UCSD-AML1 (cell line): ENCODE results near the gene SNTG2.

ENCODE experiments used
- DNase-seq: peaks from one replicate; lab custom pipeline; 2025; ENCODE audit not compliant: unreplicated experiment; lab: John Stamatoyannopoulos, UW

Gene SNTG2

GRCh38 chr2:1259746-1260145 is 309.1 kb downstream of the SNTG2 start:
- DNase-seq = no peak

DNA sequence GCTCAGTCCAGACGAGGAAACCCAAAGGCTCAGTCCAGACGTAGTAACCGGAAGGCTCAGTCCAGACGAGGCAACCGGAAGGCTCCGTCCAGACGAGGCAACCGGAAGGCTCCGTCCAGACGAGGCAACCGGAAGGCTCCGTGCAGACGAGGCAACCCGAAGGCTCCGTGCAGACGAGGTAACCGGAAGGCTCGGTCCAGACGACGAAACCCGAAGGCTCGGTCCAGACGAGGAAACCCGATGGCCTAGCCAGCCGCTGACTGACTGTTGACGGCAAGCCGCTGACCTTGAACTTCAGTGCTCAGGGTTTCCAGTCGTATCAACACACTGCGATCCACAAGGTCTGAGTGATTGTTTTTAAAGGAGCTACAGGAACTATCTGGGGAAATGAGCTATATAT is 312.0 kb downstream of the SNTG2 start:
- DNase-seq = no peak

GRCh38 chr2:1265454-1265853 is 314.8 kb downstream of the SNTG2 start:
- no peak for DNase-seq

DNA sequence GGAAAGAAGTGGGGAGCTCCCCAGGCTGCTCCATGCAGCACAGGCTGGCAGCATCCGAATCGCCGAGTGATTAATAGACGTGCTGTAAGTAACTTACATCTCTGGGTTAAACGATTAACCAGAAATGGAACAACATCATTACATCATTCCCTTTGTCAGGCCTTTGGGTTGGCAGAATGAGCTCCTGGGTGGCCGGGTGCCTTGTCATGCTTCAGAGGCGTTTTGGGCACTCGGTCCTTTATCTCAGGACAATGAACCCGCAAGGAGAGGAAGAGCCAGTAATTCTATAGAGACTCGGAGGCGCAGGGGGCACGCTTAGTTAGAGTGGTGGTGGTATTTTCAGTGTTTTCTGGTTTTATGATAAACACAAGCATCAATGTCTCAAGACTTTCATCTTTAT is 315.7 kb downstream of the SNTG2 start:
- no peak for DNase-seq

- DNase-seq = no peak
Observed at GRCh38 chr2:1268034-1268433, 317.4 kb downstream of the SNTG2 start.

DNA sequence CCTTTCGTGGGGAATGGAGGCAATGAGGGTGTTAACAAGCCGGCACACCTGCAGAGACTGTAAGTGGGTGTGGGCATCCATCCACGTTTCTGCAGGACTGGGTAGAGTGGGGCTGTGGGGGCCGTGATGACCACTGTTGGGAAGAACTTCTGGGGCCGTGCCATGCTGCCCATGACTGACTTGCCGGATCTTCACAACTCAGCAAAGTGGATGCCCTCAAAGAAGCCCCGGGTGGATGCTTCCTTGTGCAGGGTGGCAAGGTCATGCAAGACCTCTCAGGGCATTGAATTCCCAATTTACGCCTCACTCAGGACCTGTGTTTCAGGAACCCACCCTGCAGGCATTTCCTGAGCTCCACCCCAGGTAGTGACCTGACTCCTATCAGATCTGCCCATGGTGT is 319.2 kb downstream of the SNTG2 start:
- DNase-seq = no peak

DNA sequence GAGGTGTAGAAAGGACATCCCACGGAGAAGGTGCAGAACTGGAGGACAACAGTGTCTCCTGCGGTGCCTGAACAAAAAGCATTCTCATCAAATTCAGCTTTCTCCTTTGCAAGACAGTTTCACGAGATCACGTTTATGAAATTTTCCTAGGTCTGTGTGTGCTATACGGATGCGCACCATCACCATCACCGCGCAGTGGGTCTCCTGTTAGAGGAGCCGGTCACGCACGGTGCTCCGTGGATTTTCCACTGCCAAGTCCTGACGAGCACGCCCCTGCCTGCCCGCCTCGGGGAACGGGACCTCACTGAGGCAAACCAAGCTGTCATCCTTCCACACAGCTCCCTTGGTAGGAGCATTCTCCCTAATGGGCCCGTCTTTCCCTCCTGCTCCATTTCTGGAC is 322.2 kb downstream of the SNTG2 start:
- DNase-seq = no peak

DNA sequence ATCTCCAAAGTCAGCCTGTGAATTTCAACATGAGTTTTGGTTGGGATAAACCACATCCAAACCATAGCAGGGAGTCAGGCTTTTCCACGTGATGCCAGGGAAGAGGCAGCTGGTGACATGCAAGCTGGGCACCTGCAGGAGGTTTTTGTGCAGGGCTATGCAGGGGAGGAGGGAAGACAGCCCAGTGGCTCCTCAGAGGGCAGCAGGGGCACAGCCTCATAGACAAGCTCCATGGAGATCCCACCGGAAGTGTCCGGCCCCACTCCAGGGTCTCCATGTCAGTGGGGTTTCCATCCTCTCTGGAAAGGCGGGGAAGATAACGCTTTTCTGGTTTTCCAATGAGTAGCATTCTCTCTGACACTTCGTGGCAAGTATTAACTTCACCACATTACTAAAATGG is 327.0 kb downstream of the SNTG2 start:
- DNase-seq = no peak

- no peak for DNase-seq
Observed at GRCh38 chr2:1278125-1278524, 327.5 kb downstream of the SNTG2 start.

GRCh38 chr2:1278861-1279260 is 328.2 kb downstream of the SNTG2 start:
- no peak for DNase-seq

- no peak for DNase-seq
Observed at GRCh38 chr2:1282552-1282951, 331.9 kb downstream of the SNTG2 start.

GRCh38 chr2:1283020-1283801 is 332.6 kb downstream of the SNTG2 start:
- DNase-seq = no peak

GRCh38 chr2:1283871-1284270 is 333.2 kb downstream of the SNTG2 start:
- DNase-seq = no peak

DNA sequence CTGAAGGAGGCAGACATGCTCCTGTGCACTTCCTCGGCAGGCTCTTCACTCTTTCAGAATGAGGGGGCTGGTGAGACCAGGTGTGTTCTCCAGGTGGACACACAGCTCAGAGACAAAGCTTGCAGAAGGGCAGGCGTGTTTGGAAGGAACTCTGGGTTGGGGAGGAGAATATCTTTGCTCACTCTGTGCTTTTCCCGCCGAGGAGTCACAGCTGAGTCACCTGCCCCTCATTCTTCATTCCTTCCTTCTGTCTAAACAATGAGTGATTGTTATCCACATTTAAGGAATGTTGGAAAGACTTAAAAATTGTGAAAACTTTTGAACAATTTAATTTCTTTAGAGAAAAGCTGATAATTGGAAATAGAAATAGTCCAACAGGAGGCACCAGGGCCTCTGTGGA is 336.3 kb downstream of the SNTG2 start:
- no peak for DNase-seq

- no peak for DNase-seq
Observed at GRCh38 chr2:1287427-1287826, 336.8 kb downstream of the SNTG2 start.

- no peak for DNase-seq
Observed at GRCh38 chr2:1294900-1295299, 344.3 kb downstream of the SNTG2 start.

GRCh38 chr2:1295740-1296139 is 345.1 kb downstream of the SNTG2 start:
- no peak for DNase-seq

DNA sequence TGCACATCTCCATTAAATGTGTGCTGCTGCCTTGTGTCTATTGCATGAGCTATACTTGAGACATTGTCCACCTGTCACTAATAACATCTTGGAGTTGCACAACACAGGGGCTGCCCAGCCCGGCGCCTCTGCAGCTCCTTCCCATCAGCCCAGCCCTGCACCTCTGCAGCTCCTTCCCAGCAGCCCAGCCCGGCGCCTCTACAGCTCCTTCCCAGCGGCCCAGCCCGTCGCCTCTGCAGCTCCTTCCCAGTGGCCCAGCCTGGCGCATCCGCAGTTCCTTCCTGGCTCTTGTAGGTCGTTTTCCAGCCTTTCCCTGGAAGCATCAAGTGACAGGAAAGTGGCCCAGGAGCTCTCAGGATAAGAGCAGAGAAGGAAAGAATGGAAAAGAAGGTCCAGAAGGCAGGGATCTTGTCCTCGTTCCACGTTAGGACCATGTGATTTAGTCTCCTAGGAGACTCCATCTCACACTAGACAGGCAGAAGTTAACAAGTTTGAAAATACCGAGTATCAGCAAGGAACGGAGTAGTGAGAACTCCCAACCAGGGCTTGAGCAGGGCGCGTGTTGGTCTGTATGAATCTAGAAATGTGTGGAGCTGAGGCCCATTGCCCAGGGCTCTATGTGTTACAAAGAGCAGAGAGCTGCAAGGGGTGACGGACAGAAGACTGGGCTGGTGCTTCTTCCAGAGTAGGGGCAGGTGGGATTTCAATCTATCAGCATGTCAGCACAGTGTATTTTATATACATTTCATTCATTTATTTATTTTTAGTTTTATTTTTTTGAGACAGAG is 346.9 kb downstream of the SNTG2 start:
- DNase-seq = no peak

DNA sequence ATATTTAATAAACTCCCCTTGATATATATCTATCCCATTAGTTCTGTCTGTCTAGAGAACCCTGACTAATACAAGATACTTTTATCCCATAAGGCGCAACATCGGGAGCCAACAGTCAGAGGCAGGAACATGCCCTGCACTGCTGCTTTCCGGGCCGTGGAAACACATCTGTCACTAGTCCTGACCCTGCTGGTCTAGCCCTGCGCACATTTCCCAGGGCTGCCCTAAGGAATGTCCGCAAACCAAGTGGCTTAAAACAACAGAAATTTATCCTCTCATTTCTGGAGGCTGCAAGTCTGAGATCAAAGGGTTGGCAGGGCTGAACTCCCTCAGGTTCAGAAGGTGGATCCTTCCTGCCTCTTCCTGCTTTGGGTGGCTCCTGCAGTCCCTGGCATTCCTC is 348.4 kb downstream of the SNTG2 start:
- DNase-seq = no peak

- no peak for DNase-seq
Observed at GRCh38 chr2:1300284-1300683, 349.6 kb downstream of the SNTG2 start.

DNA sequence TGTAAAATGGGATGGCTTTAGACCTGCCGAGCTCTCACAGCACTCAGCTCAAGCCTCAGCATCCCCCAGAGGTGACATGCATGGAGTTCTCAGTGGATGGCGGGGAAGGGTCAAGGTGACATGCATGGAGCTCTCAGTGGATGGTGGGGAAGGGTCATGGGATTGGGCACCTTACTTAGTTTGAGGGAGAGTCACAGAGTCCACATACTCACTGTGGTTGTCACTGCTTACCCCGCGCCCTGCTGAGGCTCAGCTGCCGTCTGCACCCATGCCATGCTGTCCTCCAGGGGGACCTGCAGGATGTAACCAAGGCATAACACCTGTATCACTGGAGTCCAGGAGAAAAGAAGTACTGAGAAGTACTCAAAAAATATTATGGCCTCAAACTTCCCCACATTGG is 350.4 kb downstream of the SNTG2 start:
- no peak for DNase-seq

- no peak for DNase-seq
Observed at GRCh38 chr2:1305342-1306013, 354.8 kb downstream of the SNTG2 start.
